Psoas muscle (tissue), 8 donors: ENCODE results near the gene UNC5C. TPM values are rescaled to one million over a fixed set of nuclear protein-coding genes. Genes with fewer than 3 reads are reported as not detected.

Experiments used
- ATAC-seq, 4 donors: fragments of 200-7000 bp; cut with Tn5 transposase; one replicate each; pipeline ENCODE4 v1.9.1; 2020; ENCODE audit warnings: moderate library complexity in 3 of 4, mild to moderate bottlenecking in 2 of 4
- DNase-seq, 2 donors: peaks; one replicate each; pipeline ENCODE4 v3.0.0-alpha.2; 2020
- H3K27ac ChIP-seq: fragments of 200-600 bp; one replicate; pipeline ENCODE4 v1.8.0; 2022
- H3K27me3 ChIP-seq, 3 donors: fragments of 200-600 bp in 1 of 3; one replicate each; pipeline versions ENCODE4 v1.6.1 to v1.8.0; 2013 to 2022; ENCODE audit warnings: low read length in 2 of 3, mild to moderate bottlenecking in 2 of 3, moderate library complexity in 1 of 3; ENCODE audit not compliant: insufficient read depth in 3 of 3
- H3K36me3 ChIP-seq, 2 donors: fragments of 200-600 bp in 1 of 2; one replicate each; pipeline versions ENCODE4 v1.6.1 to v1.8.0; 2013 to 2022; ENCODE audit warnings: low read depth in 1 of 2, mild to moderate bottlenecking in 1 of 2, moderate library complexity in 1 of 2; ENCODE audit not compliant: insufficient read depth in 1 of 2
- H3K4me1 ChIP-seq: fragments of 200-600 bp; one replicate; pipeline ENCODE4 v1.8.0; 2022
- H3K4me3 ChIP-seq: fragments of 200-600 bp; one replicate; pipeline ENCODE4 v1.8.0; 2022; ENCODE audit warnings: mild to moderate bottlenecking
- H3K9me3 ChIP-seq: fragments of 200-600 bp; one replicate; pipeline ENCODE4 v1.8.0; 2022
- WGBS, 3 donors: extraction: QIAGEN DNeasy Blood & Tissue Kit; methylation state at CpG; one replicate each; pipeline versions ENCODE4 v1.1.6 to v1.1.7; 2013; 5-methylcytosine and 5-hydroxymethylcytosine counted together
- intact Hi-C, 2 donors: fragments of 100-400 bp; cut with DNase I; formaldehyde crosslinking; loops; one replicate each; pipeline versions ENCODE4 v1.11.0 to v1.14.2; 2022
- polyA plus RNA-seq, 3 donors: library from polyadenylated mRNA; stranded (reverse); fragments of 200-250 nt; gene quantifications; one replicate each; pipeline ENCODE4 v1.2.3, GENCODE V29; 2013
- total RNA-seq, 4 donors: library from RNA; stranded (reverse); fragmentation: NEBNext Ultra II Directional in 2 of 4; extraction: Animal tissue kit (Norgen Biotek cat#: 25700) in 2 of 4; gene quantifications; one replicate each; pipeline versions ENCODE4 v1.2.1 to v1.2.4, GENCODE V29; 2021 to 2023
- TF ChIP-seq, protein P1 (sequence below): fragments of 200-600 bp; IDR thresholded peaks from one replicate; pipeline ENCODE4 v1.8.0; 2022; ENCODE audit warnings: antibody characterized with exemption
- donor health status: healthy with polysubstance abuse.
- donor health status: DM: no; HTN: no; CAD: no; lungs with moderate emphysema.
- donor health status: Bipolar disorder and iron deficiency.
- donor health status: healthy.
- donor health status: DM: yes; HTN: yes; CAD: no.
- donor health status: DM: no; HTN: no; CAD: no.
- donor health status: DM: no; HTN: no; CAD: no.
- donor health status: DM: yes; HTN: yes; CAD: no.

Gene UNC5C
- total and polyA plus RNA-seq, 7 donors: 0.04 to 1.1 (median 0.19) TPM

DNA sequence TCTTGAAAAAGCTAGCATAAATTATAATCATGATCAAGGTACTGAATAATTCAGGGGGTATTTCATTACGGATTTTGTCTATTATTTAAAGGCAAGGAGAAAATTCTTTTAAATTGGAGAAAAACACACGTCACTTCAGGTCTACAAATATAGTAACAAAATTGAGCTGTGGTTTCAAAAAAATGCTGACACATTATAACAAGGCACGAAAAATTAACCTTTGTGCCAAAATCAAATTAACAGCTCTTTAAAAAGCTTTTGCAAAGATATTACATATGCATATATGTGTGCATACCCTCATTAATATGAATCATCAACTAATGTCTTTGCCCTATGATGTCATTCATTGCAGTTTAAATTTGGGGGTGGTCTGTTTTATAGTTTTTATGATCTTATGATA, 44.3 kb downstream of the UNC5C start:
- H3K4me1 ChIP-seq: no peaks in the 10 kb centered on the region
- intact Hi-C loops: no loop called here
- no peak overlapping the region for H3K4me3 ChIP-seq
- WGBS, 3 donors: 58 to 79% (median 63%) methylated on average over 3 of the region's 3 CpGs
- H3K36me3 ChIP-seq: no peaks in the 10 kb centered on the region
- DNase-seq (no peak), ATAC-seq (no peak)
- no peaks in the 10 kb centered on the region for H3K27me3 ChIP-seq
- TF ChIP-seq, protein P1, sequence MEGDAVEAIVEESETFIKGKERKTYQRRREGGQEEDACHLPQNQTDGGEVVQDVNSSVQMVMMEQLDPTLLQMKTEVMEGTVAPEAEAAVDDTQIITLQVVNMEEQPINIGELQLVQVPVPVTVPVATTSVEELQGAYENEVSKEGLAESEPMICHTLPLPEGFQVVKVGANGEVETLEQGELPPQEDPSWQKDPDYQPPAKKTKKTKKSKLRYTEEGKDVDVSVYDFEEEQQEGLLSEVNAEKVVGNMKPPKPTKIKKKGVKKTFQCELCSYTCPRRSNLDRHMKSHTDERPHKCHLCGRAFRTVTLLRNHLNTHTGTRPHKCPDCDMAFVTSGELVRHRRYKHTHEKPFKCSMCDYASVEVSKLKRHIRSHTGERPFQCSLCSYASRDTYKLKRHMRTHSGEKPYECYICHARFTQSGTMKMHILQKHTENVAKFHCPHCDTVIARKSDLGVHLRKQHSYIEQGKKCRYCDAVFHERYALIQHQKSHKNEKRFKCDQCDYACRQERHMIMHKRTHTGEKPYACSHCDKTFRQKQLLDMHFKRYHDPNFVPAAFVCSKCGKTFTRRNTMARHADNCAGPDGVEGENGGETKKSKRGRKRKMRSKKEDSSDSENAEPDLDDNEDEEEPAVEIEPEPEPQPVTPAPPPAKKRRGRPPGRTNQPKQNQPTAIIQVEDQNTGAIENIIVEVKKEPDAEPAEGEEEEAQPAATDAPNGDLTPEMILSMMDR: no peak
- no peak overlapping the region for H3K27ac ChIP-seq
- H3K9me3 ChIP-seq: no peaks in the 10 kb centered on the region

GRCh38 chr4:95500361-95500760, 48.4 kb downstream of the UNC5C start:
- ATAC-seq: no peak
- intact Hi-C loops: no loop called here

GRCh38 chr4:95499291-95499696, 49.5 kb downstream of the UNC5C start:
- ATAC-seq (no peak), DNase-seq (no peak)
- Histone ChIP-seq H3K9me3 (no peaks in the 10 kb centered on the region), H3K4me1 (no peaks in the 10 kb centered on the region), H3K27ac (no peak overlapping the region), H3K36me3 (no peaks in the 10 kb centered on the region), H3K4me3 (no peak overlapping the region), H3K27me3 (no peaks in the 10 kb centered on the region)
- intact Hi-C loops: no loop called here
- 39 to 65% (median 57%) methylated on average over 2 of the region's 2 CpGs for WGBS, 3 donors
- TF ChIP-seq, protein P1: no peak

More at GRCh38 chr4:95500361-95500760, 48.4 kb downstream of the UNC5C start:
- Histone ChIP-seq H3K4me1 (no peaks in the 10 kb centered on the region), H3K4me3 (no peak overlapping the region), H3K9me3 (no peaks in the 10 kb centered on the region), H3K27ac (no peak overlapping the region), H3K27me3 (no peaks in the 10 kb centered on the region), H3K36me3 (no peaks in the 10 kb centered on the region)
- 52 to 75% (median 73%) methylated on average over 1 of the region's 1 CpG for WGBS, 3 donors
- TF ChIP-seq, protein P1: no peak
- no peak for DNase-seq

DNA sequence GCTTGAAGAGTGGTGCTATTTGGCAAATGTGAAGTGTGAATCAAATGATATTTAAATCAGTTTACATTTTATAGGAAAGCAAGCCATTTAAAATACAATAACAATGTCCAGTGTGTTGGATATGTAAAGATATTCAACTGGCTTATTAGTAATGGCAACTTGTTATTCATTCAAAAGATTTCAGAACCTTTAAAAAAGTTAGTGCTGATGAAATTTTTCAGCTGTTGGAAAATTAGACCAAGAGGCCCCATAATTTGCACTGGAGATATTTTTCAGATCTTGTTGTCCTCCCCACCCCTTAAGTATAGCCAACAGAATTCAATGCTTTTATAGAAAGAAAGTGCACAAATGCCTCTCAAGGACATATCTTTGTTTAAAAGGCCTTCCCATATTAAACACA, 54.6 kb downstream of the UNC5C start:
- H3K27ac ChIP-seq: no peak overlapping the region
- no peaks in the 10 kb centered on the region for H3K36me3 ChIP-seq
- H3K4me3 ChIP-seq: no peak overlapping the region
- intact Hi-C loops: no loop called here
- H3K9me3 ChIP-seq: no peaks in the 10 kb centered on the region
- ATAC-seq (no peak), DNase-seq (no peak)
- H3K27me3 ChIP-seq: no peaks in the 10 kb centered on the region
- no peaks in the 10 kb centered on the region for H3K4me1 ChIP-seq
- TF ChIP-seq, protein P1: no peak

DNA sequence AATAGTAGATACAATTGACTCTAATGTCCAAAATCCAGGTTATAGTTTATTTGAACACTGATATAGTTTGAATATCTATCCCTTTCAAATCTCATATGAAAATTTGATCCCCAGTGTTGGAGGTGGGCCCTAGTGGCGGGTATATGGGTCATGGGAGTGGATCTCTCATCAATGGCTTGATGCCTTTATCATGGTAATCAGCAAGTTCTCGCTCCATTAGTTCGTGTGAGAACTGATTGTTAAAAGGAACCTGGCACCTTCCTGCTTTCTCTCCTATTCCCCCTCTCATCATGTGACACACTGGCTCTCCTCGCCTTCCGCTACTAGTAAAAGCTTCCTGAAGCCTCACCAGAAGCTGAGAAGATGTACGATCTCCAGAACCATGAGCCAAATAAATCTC, 70.1 kb downstream of the UNC5C start:
- no peak overlapping the region for H3K27ac ChIP-seq
- no peaks in the 10 kb centered on the region for H3K27me3 ChIP-seq
- ATAC-seq (no peak), DNase-seq (no peak)
- no peaks in the 10 kb centered on the region for H3K36me3 ChIP-seq
- TF ChIP-seq, protein P1: no peak
- H3K9me3 ChIP-seq: no peaks in the 10 kb centered on the region
- H3K4me3 ChIP-seq: no peak overlapping the region
- H3K4me1 ChIP-seq: no peaks in the 10 kb centered on the region
- WGBS, 3 donors: 86 to 89% (median 87%) methylated on average over 6 of the region's 6 CpGs
- intact Hi-C loops: no loop called here
